Measurements from ENCODE around the gene CCNK. TPM values are rescaled to one million over a fixed set of nuclear protein-coding genes. Genes with fewer than 3 reads are reported as not detected.

CCNK gene
- total and polyA plus RNA-seq, 8 donors: 43.2 to 52.5 (median 45.9) TPM

GRCh38 chr14:99463974-99464373 lies 17.2 kb upstream of the CCNK start:
- Histone ChIP-seq H3K36me3 (peaks cover 0 to 63% of the 10 kb centered on the region in 2 donors), H3K4me1 (peaks cover 10 to 27% of the 10 kb centered on the region in 2 donors), H3K4me3 (no peak overlapping the region), H3K27ac (no peak overlapping the region), H3K27me3 (no peaks in the 10 kb centered on the region), H3K9me3 (no peaks in the 10 kb centered on the region)
- ATAC-seq (no peak), DNase-seq (no peak)
- TF ChIP-seq, protein P1, sequence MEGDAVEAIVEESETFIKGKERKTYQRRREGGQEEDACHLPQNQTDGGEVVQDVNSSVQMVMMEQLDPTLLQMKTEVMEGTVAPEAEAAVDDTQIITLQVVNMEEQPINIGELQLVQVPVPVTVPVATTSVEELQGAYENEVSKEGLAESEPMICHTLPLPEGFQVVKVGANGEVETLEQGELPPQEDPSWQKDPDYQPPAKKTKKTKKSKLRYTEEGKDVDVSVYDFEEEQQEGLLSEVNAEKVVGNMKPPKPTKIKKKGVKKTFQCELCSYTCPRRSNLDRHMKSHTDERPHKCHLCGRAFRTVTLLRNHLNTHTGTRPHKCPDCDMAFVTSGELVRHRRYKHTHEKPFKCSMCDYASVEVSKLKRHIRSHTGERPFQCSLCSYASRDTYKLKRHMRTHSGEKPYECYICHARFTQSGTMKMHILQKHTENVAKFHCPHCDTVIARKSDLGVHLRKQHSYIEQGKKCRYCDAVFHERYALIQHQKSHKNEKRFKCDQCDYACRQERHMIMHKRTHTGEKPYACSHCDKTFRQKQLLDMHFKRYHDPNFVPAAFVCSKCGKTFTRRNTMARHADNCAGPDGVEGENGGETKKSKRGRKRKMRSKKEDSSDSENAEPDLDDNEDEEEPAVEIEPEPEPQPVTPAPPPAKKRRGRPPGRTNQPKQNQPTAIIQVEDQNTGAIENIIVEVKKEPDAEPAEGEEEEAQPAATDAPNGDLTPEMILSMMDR (IDR thresholded peaks at IDR 0.05): no peak
- intact Hi-C loops (cut with DNase I): no loop called here

DNA sequence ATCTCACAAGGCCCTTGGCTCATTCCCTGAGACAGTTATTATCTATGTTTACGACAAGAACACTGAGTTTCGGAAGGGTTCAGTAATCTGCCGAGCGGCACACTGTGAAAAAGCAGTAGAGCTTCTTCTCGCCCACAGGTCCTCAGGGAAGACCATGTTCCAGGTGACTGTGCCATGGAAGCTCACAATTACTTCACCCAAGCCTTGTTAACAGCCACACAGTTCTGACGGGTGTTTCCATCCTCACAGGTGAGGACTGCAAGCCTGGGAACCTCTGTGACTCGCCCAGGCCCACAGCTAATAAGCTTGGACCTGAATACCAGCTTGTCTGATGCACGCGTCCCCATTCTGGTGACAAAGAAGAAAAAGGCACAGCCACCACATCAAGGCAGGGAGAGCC lies 15.9 kb upstream of the CCNK start:
- intact Hi-C loops (cut with DNase I): no loop called here
- H3K9me3 ChIP-seq: no peaks in the 10 kb centered on the region
- no peak for DNase-seq
- ATAC-seq: no peak
- peaks cover 10 to 30% of the 10 kb centered on the region in 2 donors for H3K4me1 ChIP-seq
- H3K27me3 ChIP-seq: no peaks in the 10 kb centered on the region
- peaks cover 0 to 52% of the 10 kb centered on the region in 2 donors for H3K36me3 ChIP-seq
- H3K4me3 ChIP-seq: no peak overlapping the region
- TF ChIP-seq, protein P1 (IDR thresholded peaks at IDR 0.05): no peak
- H3K27ac ChIP-seq: no peak overlapping the region

DNA sequence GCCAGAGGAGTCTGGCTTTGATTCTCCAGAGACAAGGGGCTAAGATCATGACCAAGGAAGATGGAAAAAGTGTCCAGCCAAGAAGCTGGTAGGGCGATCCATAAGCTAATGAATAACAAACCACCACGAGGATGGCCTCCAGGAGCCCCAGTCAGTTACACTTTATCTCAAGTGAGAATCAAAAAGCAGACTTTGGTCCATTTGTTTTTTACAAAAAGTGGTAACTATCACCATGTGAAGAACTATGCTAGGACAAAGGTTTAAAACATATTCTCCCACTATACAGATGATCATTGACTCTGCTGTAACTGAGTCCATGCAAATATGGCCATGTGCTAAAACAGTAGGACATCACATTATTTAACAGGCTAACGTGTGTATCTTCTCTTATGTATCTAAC lies 14.5 kb upstream of the CCNK start:
- no peak for DNase-seq
- Histone ChIP-seq H3K27ac (no peak overlapping the region), H3K4me1 (peaks cover 10 to 34% of the 10 kb centered on the region in 2 donors), H3K9me3 (no peaks in the 10 kb centered on the region), H3K27me3 (no peaks in the 10 kb centered on the region), H3K36me3 (peaks cover 0 to 38% of the 10 kb centered on the region in 2 donors), H3K4me3 (no peak overlapping the region)
- intact Hi-C loops (cut with DNase I): no loop called here
- TF ChIP-seq, protein P1 (IDR thresholded peaks at IDR 0.05): no peak
- no peak for ATAC-seq

- ATAC-seq (peak; percentile 82), DNase-seq (peak in 1 of 4 donors; percentile 39)
- Histone ChIP-seq H3K27me3 (no peaks in the 10 kb centered on the region), H3K36me3 (peaks cover 0 to 31% of the 10 kb centered on the region in 2 donors), H3K9me3 (no peaks in the 10 kb centered on the region), H3K4me1 (peaks cover 10 to 29% of the 10 kb centered on the region in 2 donors), H3K4me3 (no peak overlapping the region), H3K27ac (no peak overlapping the region)
- TF ChIP-seq, protein P1 (IDR thresholded peaks at IDR 0.05): no peak
- intact Hi-C loops (cut with DNase I): no loop called here
Observed at GRCh38 chr14:99467336-99468078, 13.7 kb upstream of the CCNK start.

DNA sequence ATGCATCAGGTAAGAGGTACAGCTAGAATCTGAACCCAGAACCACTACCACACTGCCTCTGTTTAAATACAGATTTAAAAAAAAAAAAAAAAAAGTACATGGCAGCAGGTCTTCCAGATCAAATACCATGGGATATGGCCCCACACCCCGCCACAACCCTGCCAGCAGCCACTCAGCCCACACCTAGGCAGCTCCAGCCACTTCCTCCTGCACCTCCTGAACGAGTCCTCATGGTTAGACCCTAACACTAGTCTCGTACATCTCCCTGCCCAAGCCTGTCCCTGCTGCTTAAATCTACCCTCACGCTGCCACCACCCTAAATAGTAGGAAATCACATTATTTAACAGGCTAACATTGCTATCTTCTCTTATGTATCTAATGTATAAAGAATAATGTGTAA lies 13.1 kb upstream of the CCNK start:
- Histone ChIP-seq H3K27me3 (no peaks in the 10 kb centered on the region), H3K4me3 (no peak overlapping the region), H3K36me3 (peaks cover 0 to 25% of the 10 kb centered on the region in 2 donors), H3K27ac (no peak overlapping the region), H3K9me3 (no peaks in the 10 kb centered on the region), H3K4me1 (peaks cover 10 to 29% of the 10 kb centered on the region in 2 donors)
- intact Hi-C loops (cut with DNase I): no loop called here
- ATAC-seq: peak; percentile 69
- TF ChIP-seq, protein P1 (IDR thresholded peaks at IDR 0.05): no peak
- no peak for DNase-seq
